ENCODE data around the gene SIN3B. TPM values are rescaled to one million over a fixed set of nuclear protein-coding genes. Genes with fewer than 3 reads are reported as not detected.

The SIN3B gene, protein sequence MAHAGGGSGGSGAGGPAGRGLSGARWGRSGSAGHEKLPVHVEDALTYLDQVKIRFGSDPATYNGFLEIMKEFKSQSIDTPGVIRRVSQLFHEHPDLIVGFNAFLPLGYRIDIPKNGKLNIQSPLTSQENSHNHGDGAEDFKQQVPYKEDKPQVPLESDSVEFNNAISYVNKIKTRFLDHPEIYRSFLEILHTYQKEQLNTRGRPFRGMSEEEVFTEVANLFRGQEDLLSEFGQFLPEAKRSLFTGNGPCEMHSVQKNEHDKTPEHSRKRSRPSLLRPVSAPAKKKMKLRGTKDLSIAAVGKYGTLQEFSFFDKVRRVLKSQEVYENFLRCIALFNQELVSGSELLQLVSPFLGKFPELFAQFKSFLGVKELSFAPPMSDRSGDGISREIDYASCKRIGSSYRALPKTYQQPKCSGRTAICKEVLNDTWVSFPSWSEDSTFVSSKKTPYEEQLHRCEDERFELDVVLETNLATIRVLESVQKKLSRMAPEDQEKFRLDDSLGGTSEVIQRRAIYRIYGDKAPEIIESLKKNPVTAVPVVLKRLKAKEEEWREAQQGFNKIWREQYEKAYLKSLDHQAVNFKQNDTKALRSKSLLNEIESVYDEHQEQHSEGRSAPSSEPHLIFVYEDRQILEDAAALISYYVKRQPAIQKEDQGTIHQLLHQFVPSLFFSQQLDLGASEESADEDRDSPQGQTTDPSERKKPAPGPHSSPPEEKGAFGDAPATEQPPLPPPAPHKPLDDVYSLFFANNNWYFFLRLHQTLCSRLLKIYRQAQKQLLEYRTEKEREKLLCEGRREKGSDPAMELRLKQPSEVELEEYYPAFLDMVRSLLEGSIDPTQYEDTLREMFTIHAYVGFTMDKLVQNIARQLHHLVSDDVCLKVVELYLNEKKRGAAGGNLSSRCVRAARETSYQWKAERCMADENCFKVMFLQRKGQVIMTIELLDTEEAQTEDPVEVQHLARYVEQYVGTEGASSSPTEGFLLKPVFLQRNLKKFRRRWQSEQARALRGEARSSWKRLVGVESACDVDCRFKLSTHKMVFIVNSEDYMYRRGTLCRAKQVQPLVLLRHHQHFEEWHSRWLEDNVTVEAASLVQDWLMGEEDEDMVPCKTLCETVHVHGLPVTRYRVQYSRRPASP
- 59.9 and 64.4 TPM in 2 replicates for total RNA-seq
- long read RNA-seq, partial matches to known transcripts = 0 of 1 reads
- long read RNA-seq, other reads (novel, unspliced or antisense) = 1 of 1 reads

DNA sequence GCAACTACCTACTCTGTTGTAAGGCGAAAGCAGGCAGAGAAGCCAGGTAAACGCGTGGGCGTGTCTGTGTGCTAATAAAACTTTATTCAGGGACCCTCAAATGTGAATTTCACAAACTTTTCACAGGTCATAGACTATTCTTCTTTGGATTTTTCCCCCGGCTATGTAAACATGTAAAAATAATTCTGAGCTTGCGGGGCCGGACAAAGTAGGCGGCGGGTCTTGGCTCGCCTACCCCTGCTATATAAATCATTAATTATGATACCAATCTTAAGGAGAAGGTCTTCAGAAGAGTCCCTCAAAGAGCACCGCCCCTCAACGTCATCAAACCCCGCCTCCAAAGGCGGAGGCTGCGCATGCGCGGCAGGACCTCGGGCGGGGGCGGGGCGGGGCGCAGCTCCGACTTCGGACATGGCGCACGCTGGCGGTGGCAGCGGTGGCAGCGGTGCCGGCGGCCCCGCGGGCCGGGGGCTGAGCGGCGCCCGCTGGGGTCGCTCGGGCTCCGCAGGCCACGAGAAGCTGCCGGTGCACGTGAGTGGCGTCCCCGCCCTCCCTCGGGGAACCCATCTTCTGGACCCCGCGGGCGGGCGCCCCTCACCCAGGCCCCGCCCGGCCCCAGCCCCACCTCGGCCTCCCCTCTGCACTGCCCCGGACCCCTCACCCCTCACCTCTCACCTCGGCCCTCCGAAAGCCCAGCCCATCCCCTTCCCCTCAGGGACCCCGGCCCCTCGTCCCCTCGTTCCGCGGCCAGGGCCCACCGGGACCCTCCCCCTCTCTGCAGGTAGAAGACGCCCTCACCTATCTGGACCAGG, at the start of gene SIN3B:
Gene SIN3B, plus strand, starts transcription at position 389 of the 812 bp plus-strand sequence. Its CDS starts 23 bp downstream, at position 412.
- Mint-ChIP-seq H3K36me3 (ENCODE audit: low read depth) (peaks cover 6% of the 10 kb centered on the region), H3K27me3 (ENCODE audit: low read depth) (peaks cover 33% of the 10 kb centered on the region)
- TF ChIP-seq, protein P1, sequence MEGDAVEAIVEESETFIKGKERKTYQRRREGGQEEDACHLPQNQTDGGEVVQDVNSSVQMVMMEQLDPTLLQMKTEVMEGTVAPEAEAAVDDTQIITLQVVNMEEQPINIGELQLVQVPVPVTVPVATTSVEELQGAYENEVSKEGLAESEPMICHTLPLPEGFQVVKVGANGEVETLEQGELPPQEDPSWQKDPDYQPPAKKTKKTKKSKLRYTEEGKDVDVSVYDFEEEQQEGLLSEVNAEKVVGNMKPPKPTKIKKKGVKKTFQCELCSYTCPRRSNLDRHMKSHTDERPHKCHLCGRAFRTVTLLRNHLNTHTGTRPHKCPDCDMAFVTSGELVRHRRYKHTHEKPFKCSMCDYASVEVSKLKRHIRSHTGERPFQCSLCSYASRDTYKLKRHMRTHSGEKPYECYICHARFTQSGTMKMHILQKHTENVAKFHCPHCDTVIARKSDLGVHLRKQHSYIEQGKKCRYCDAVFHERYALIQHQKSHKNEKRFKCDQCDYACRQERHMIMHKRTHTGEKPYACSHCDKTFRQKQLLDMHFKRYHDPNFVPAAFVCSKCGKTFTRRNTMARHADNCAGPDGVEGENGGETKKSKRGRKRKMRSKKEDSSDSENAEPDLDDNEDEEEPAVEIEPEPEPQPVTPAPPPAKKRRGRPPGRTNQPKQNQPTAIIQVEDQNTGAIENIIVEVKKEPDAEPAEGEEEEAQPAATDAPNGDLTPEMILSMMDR (conservative IDR thresholded peaks at IDR 0.05) = no peak

DNA sequence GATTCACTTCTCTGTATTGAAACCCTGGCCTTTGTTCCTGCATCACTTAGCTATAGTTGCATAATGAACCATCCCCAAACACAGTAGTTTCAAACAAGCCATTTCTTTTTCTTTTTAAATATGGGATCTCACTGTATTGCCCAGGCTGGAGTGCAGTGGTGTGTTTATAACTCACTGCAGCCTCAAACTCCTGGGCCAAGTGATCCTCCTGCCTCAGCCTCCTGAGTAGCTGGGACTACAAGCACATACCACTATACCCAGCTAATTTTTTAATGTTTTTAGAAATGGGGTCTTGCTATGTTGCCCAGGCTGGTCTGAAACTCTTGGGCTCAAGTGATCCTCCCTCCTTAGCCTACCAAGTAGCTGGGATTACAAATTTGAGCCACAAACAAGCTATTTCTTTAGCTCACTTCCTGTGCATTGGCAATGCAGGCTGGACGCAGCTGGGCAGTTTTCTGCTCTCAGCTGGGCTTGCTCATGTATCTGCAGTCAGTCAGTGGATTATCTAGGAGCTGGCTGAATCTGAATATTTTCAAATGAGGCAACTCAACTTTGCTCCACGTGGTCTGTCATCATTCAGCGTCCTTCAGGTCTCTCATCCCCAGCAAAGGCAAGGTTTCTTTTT, 49.5 kb upstream of the SIN3B start:
- DNase-seq (ENCODE audit: low read depth, low spot score) = no peak
- H3K27ac Mint-ChIP-seq (ENCODE audit: unreplicated experiment) = no peak overlapping the region
- H3K27me3 Mint-ChIP-seq (ENCODE audit: low read depth) = peaks cover 28% of the 10 kb centered on the region
- no peaks in the 10 kb centered on the region for H3K4me1 Mint-ChIP-seq
- no peaks in the 10 kb centered on the region for H3K36me3 Mint-ChIP-seq (ENCODE audit: low read depth)
- H3K4me3 Mint-ChIP-seq = no peak overlapping the region
- TF ChIP-seq, protein P1 (conservative IDR thresholded peaks at IDR 0.05) = no peak
- peaks cover 4% of the 10 kb centered on the region for H3K9me3 Mint-ChIP-seq

More for the DNA sequence above, at the start of gene SIN3B:
- DNase-seq (ENCODE audit: low read depth, low spot score) = peak; percentile 84
- peaks cover 29% of the 10 kb centered on the region for H3K4me1 Mint-ChIP-seq
- peak within 1 kb of the TSS; percentile 82 for H3K27ac Mint-ChIP-seq (ENCODE audit: unreplicated experiment)
- H3K4me3 Mint-ChIP-seq = peak within 1 kb of the TSS; percentile 89
- no peaks in the 10 kb centered on the region for H3K9me3 Mint-ChIP-seq

GRCh38 chr19:16782719-16783118, 46.5 kb upstream of the SIN3B start:
- Mint-ChIP-seq H3K27ac (ENCODE audit: unreplicated experiment) (no peak overlapping the region), H3K36me3 (ENCODE audit: low read depth) (no peaks in the 10 kb centered on the region), H3K4me1 (no peaks in the 10 kb centered on the region), H3K4me3 (no peak overlapping the region), H3K9me3 (no peaks in the 10 kb centered on the region), H3K27me3 (ENCODE audit: low read depth) (peaks cover 23% of the 10 kb centered on the region)
- TF ChIP-seq, protein P1 (conservative IDR thresholded peaks at IDR 0.05) = no peak
- no peak for DNase-seq (ENCODE audit: low read depth, low spot score)

GRCh38 chr19:16788479-16788878, 40.7 kb upstream of the SIN3B start:
- Mint-ChIP-seq H3K27ac (ENCODE audit: unreplicated experiment) (no peak overlapping the region), H3K27me3 (ENCODE audit: low read depth) (no peaks in the 10 kb centered on the region), H3K4me1 (no peaks in the 10 kb centered on the region), H3K4me3 (no peak overlapping the region), H3K9me3 (peaks cover 12% of the 10 kb centered on the region), H3K36me3 (ENCODE audit: low read depth) (peaks cover 2% of the 10 kb centered on the region)
- no peak for DNase-seq (ENCODE audit: low read depth, low spot score)
- TF ChIP-seq, protein P1 (conservative IDR thresholded peaks at IDR 0.05) = no peak

Data from neural crest cell (in vitro differentiated cells).